GM20000 (cell line): ENCODE data around the gene SMARCD3.

Experiments used
- DNase-seq: peaks from one replicate; pipeline ENCODE4 v3.0.0; 2012; ENCODE audit warnings: low spot score
- CTCF ChIP-seq: IDR thresholded peaks from 2 replicates; pipeline ENCODE4 v1.5.1; 2012; ENCODE audit warnings: mild to moderate bottlenecking, control low read depth; ENCODE audit errors: extremely low read depth, missing control alignments

SMARCD3 gene

GRCh38 chr7:151215396-151215795 is 33.1 kb downstream of the SMARCD3 start:
- no peak for TF ChIP-seq CTCF
- no peak for DNase-seq

GRCh38 chr7:151213826-151214225 is 34.7 kb downstream of the SMARCD3 start:
- no peak for DNase-seq
- no peak for TF ChIP-seq CTCF

- DNase-seq, result no peak
- no peak for TF ChIP-seq CTCF
Observed at GRCh38 chr7:151212626-151213025, 35.9 kb downstream of the SMARCD3 start.

GRCh38 chr7:151211155-151211772 is 37.2 kb downstream of the SMARCD3 start:
- no peak for TF ChIP-seq CTCF
- no peak for DNase-seq

- no peak for DNase-seq
- TF ChIP-seq CTCF, result no peak
Observed at GRCh38 chr7:151210087-151210854, 38.2 kb downstream of the SMARCD3 start, which contains the start of gene H2BK1. H2BK1 (minus strand) TSS chr7:151210488; CDS start chr7:151210318, 170 bp downstream.

GRCh38 chr7:151209588-151209987 is 38.9 kb downstream of the SMARCD3 start:
- no peak for TF ChIP-seq CTCF
- DNase-seq, result no peak

GRCh38 chr7:151208253-151208862 is 40.1 kb downstream of the SMARCD3 start:
- no peak for DNase-seq
- no peak for TF ChIP-seq CTCF
